HepG2 (cell line): ENCODE measurements around the gene UBE2N.

Source experiments
- IRX3 ChIP-seq: sonication (generic); formaldehyde crosslinking; IDR thresholded peaks from 2 replicates; pipeline ENCODE4 v1.8.1; 2023; ENCODE audit warnings: mild to moderate bottlenecking, low read depth, missing genetic modification reagents, borderline replicate concordance
- POLR2AphosphoS5 ChIP-seq: IDR thresholded peaks from 2 replicates; pipeline ENCODE4 v1.6.1; 2012; ENCODE audit warnings: low read depth, low read length
- TBL1XR1 ChIP-seq: fragments of 150-350 bp; IDR thresholded peaks from 2 replicates; pipeline ENCODE4 v1.6.1; 2014; ENCODE audit warnings: borderline replicate concordance, low read length; ENCODE audit not compliant: partially characterized antibody
- ZNF513 ChIP-seq: sonication (generic); formaldehyde crosslinking; conservative IDR thresholded peaks from 2 replicates; pipeline ENCODE4 v1.5.0; 2020; ENCODE audit warnings: missing genetic modification reagents
- TF ChIP-seq, protein P1 (sequence below): sonication (generic); formaldehyde crosslinking; IDR thresholded peaks from 2 replicates; pipeline ENCODE4 v1.5.0; 2020; ENCODE audit warnings: mild to moderate bottlenecking, missing genetic modification reagents, moderate library complexity

- TF ChIP-seq TBL1XR1 (no peak), ZNF513 (CRISPR knock-in tag) (no peak), POLR2AphosphoS5 (no peak), IRX3 (no peak)
- TF ChIP-seq, protein P1, sequence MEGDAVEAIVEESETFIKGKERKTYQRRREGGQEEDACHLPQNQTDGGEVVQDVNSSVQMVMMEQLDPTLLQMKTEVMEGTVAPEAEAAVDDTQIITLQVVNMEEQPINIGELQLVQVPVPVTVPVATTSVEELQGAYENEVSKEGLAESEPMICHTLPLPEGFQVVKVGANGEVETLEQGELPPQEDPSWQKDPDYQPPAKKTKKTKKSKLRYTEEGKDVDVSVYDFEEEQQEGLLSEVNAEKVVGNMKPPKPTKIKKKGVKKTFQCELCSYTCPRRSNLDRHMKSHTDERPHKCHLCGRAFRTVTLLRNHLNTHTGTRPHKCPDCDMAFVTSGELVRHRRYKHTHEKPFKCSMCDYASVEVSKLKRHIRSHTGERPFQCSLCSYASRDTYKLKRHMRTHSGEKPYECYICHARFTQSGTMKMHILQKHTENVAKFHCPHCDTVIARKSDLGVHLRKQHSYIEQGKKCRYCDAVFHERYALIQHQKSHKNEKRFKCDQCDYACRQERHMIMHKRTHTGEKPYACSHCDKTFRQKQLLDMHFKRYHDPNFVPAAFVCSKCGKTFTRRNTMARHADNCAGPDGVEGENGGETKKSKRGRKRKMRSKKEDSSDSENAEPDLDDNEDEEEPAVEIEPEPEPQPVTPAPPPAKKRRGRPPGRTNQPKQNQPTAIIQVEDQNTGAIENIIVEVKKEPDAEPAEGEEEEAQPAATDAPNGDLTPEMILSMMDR (CRISPR knock-in tag) = peak; percentile 35
Measured at GRCh38 chr12:93380480-93381121, 61.1 kb downstream of the UBE2N start.
